ENCODE results near the gene ZBTB2.

ZBTB2 gene

GRCh38 chr6:151391471-151392413 is at the start of gene ZBTB2:
TSS of gene ZBTB2 (minus strand) at chr6:151391559. CDS start at chr6:151373637, 17,922 bp downstream.
- H3K4me3 ChIP-seq (ENCODE audit: low read length) = peak within 1 kb of the TSS; percentile 60
- peak; percentile 46 for DNase-seq (ENCODE audit: low read depth)
- no peak for TF ChIP-seq CTCF (conservative IDR thresholded peaks at IDR 0.05; ENCODE audit: low read depth, low read length)

GRCh38 chr6:151440930-151441329 is 49.6 kb upstream of the ZBTB2 start:
- peak; percentile 38 for TF ChIP-seq CTCF (conservative IDR thresholded peaks at IDR 0.05; ENCODE audit: low read depth, low read length)
- no peak for DNase-seq (ENCODE audit: low read depth)

GRCh38 chr6:151440498-151440897 is 49.1 kb upstream of the ZBTB2 start:
- H3K4me3 ChIP-seq (ENCODE audit: low read length) = no peak overlapping the region
- DNase-seq (ENCODE audit: low read depth) = no peak
- no peak for TF ChIP-seq CTCF (conservative IDR thresholded peaks at IDR 0.05; ENCODE audit: low read depth, low read length)

More at GRCh38 chr6:151440930-151441329, 49.6 kb upstream of the ZBTB2 start:
- H3K4me3 ChIP-seq (ENCODE audit: low read length) = no peak overlapping the region

- no peak overlapping the region for H3K4me3 ChIP-seq (ENCODE audit: low read length)
- TF ChIP-seq CTCF (conservative IDR thresholded peaks at IDR 0.05; ENCODE audit: low read depth, low read length) = no peak
- no peak for DNase-seq (ENCODE audit: low read depth)
These were observed 46.0 kb upstream of the ZBTB2 start for GRCh38 chr6:151437401-151437800.

GRCh38 chr6:151436802-151437201 is 45.4 kb upstream of the ZBTB2 start:
- H3K4me3 ChIP-seq (ENCODE audit: low read length) = no peak overlapping the region
- no peak for DNase-seq (ENCODE audit: low read depth)
- no peak for TF ChIP-seq CTCF (conservative IDR thresholded peaks at IDR 0.05; ENCODE audit: low read depth, low read length)

GRCh38 chr6:151436300-151436699 is 44.9 kb upstream of the ZBTB2 start:
- DNase-seq (ENCODE audit: low read depth) = no peak
- TF ChIP-seq CTCF (conservative IDR thresholded peaks at IDR 0.05; ENCODE audit: low read depth, low read length) = no peak

GRCh38 chr6:151434369-151434768 is 43.0 kb upstream of the ZBTB2 start:
- no peak for DNase-seq (ENCODE audit: low read depth)
- no peak overlapping the region for H3K4me3 ChIP-seq (ENCODE audit: low read length)
- TF ChIP-seq CTCF (conservative IDR thresholded peaks at IDR 0.05; ENCODE audit: low read depth, low read length) = no peak

More at GRCh38 chr6:151436300-151436699, 44.9 kb upstream of the ZBTB2 start:
- H3K4me3 ChIP-seq (ENCODE audit: low read length) = no peak overlapping the region

All from retinal pigment epithelial cell (primary cell).